Cardiac fibroblast (primary cell): ENCODE measurements around the gene DNAH7.

Source experiments
- DNase-seq, 2 donors: peaks; one replicate each; pipeline versions ENCODE4 v3.0.0 to v3.0.0-alpha.2; 2010; ENCODE audit warnings: low read depth in 2 of 2
- H3K4me3 ChIP-seq, 2 donors: replicated peaks in 1 of 2; 1 replicate in 1 of 2; 2 replicates in 1 of 2; pipeline ENCODE4 v1.5.1; 2011; ENCODE audit warnings: low read depth in 2 of 2, low read length in 2 of 2, mild to moderate bottlenecking in 2 of 2, moderate library complexity in 1 of 2
- TF ChIP-seq, protein P1 (sequence below): IDR thresholded peaks from one replicate; pipeline ENCODE4 v1.5.1; 2011; ENCODE audit warnings: low read depth, mild to moderate bottlenecking, low read length, inconsistent platforms

Gene DNAH7

DNA sequence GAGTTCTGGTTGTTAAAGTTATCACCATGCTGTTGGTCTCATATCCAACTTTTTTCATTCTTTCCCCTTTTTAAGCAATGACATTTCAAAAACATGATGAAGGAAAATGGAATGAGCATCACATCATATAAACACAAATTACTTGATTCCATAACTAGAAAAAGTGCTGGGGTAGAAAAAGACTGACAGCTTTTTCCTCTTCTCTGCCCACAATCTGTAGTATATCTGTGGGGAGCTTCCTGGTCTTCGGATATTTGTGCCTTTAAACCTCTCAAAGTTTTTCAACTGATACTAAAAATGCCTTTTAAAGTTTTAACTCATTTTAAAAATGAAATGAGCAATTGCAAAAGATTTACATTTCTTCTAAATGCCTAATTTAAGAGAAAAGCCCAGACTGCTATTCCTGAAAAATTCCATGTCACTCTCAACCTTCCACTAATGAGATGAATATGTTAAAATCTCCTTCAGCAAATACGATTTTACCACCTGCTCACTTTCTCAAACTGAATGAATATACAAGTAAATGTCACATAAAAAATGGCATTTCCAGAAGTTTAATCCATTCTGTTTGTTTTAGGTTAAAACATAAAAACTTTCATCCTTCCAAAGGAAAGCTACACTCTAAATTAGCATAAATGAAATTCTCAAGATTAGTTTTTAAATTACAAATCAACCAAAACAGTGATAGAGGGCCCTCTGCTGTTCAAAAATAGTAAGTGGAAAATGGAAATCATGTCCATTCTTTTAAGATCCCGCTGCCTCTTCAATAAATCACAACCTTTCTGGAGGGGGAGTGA lies 2.1 kb downstream of the DNAH7 start:
- peak; percentile 48 to 62 for DNase-seq
- TF ChIP-seq, protein P1, sequence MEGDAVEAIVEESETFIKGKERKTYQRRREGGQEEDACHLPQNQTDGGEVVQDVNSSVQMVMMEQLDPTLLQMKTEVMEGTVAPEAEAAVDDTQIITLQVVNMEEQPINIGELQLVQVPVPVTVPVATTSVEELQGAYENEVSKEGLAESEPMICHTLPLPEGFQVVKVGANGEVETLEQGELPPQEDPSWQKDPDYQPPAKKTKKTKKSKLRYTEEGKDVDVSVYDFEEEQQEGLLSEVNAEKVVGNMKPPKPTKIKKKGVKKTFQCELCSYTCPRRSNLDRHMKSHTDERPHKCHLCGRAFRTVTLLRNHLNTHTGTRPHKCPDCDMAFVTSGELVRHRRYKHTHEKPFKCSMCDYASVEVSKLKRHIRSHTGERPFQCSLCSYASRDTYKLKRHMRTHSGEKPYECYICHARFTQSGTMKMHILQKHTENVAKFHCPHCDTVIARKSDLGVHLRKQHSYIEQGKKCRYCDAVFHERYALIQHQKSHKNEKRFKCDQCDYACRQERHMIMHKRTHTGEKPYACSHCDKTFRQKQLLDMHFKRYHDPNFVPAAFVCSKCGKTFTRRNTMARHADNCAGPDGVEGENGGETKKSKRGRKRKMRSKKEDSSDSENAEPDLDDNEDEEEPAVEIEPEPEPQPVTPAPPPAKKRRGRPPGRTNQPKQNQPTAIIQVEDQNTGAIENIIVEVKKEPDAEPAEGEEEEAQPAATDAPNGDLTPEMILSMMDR, result peak; percentile 56
- H3K4me3 ChIP-seq, result no peak overlapping the region

DNA sequence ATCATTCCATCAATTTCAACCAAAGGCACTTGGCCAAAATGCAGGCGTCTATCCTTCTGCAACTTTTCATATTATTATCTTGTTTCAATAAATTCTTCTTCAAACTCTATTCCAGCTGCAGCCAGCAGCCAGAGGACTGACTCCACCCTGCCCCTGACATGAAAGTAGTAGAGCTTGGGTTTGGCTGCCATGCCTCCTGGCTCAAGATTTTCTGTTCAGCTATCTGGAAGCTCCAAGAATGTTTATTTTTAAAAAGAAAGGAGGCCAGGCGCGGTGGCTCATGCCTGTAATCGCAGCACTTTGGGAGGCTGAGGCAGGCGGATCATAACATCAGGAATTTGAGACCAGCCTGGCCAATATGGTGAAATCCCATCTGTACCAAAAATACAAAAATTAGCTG lies 4.9 kb downstream of the DNAH7 start:
- no peak for DNase-seq

DNA sequence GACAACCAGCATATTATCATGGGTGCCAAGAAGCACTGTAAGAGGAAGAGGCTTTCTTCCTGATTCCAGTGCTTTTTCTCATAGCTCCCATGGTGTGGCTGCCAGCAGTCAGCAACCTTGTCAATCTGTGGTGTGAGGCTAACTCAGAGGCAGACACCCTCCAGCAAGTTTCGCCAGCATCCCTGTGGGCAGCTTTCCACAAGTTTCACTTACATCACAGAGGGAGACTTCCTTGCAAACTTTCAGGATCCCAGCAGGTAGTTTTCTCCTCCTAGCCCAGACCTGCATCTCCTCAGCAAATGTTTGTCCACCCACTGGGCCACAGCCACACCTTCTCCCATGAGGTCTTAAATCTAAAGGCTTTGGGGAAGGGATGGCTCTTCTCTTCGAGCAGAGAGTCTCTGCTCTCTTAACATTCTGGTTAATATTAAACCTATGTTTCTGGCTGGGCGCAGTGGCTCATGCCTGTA lies 9.1 kb downstream of the DNAH7 start:
- DNase-seq, result peak in 1 of 2 donors; percentile 26
- TF ChIP-seq, protein P1, result no peak
- no peak overlapping the region for H3K4me3 ChIP-seq

More for the DNA sequence above, 4.9 kb downstream of the DNAH7 start:
- TF ChIP-seq, protein P1, result no peak
- H3K4me3 ChIP-seq, result no peak overlapping the region

DNA sequence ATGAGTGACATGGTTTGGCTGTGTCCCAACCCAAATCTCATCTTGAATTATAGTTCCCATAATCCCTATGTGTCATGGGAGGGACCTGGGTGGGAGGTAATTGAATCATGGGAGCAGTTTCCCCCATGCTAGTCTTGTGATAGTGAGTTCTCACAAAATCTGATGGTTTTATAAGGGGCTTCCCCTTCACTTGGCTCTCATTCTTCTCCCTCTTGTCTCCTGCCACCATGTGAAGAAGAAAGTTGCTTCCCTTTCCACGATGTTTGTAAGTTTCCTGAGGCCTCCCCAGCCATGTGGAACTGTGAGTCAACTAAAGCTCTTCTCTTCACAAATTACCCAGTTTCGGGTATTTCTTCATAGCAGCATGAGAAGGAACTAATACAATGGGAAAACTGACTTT lies 14.0 kb downstream of the DNAH7 start:
- H3K4me3 ChIP-seq, result no peak overlapping the region
- DNase-seq, result no peak
- TF ChIP-seq, protein P1, result no peak

DNA sequence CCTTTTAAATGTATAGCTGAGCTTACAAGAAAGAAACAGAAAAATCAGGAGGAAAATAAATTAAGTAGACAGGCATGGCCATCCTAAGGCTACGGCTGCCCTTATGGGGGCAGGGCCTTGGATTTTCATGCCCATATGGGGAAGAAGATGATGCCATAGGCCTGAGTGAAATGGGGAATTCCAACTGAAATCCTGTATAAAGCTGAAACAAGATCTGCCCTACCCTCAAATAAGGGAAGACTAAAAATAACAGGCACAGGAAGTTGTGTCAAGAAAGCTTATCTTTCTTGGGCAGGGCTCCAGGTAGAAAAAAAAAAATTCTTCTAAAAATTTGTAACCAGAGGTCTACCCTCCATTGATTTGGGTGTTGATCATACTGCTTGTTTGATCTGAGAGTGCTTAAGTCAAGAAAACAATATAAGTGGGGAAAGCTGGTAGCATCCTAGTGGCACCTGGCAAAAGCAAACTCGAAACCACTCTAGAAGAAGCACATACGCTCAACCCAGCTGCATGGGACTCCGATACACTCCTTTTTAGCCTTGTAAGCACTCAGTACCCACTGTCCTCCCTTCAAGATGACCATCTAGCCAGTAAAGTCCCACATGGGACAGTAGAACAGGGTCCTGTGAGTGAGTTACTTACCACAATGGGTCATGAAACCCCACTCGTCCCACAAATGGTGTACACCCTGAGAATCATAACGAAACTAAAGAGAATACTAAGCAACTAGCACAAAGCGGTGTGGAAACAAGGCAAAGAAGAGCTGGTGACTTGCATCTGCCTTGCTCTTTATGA lies 22.3 kb downstream of the DNAH7 start:
- H3K4me3 ChIP-seq, result no peak overlapping the region
- TF ChIP-seq, protein P1, result no peak
- peak; percentile 11 to 32 for DNase-seq

DNA sequence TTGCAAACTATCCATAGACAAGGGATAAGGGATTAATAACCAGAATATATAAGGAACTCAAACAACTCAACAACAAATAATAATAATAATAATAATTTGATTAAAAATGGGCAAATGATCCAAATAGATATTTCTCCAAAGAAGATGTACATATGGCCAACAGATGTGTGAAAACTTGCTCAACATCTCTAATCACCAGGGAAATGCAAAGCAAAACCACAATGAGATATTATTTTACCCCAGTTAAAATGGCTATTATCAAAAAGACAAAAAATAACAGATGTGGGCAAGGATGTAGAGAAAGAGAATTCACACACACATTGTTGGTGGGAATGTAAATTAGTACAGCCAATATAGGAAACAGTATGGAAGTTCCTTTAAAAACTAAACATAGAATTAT lies 26.9 kb downstream of the DNAH7 start:
- TF ChIP-seq, protein P1, result no peak
- no peak for DNase-seq
- no peak overlapping the region for H3K4me3 ChIP-seq
